A172 (cell line): ENCODE results near the gene ISCA1. TPM values are rescaled to one million over a fixed set of nuclear protein-coding genes. Genes with fewer than 3 reads are reported as not detected.
A peak's percentile ranks its signal among the peaks of the same experiment; 100 is the strongest.

Experiments used
- DNase-seq: peaks from one replicate; pipeline ENCODE4 v3.0.0-alpha.2; 2015; ENCODE audit warnings: low spot score
- total RNA-seq: library from RNA; depleted of rRNA; stranded (reverse); fragments of >200 nt; shearing (Covaris generic); gene quantifications from 2 replicates; pipeline ENCODE4 v1.2.3, GENCODE V29; 2014

The ISCA1 gene
- total RNA-seq, 1 experiment from 2014 or later: 58.1 TPM

GRCh38 chr9:86285261-86285660 is 2.9 kb upstream of the ISCA1 start:
- DNase-seq: no peak

- DNase-seq: peak; percentile 91
These were observed 719 bp upstream of the ISCA1 start for GRCh38 chr9:86282979-86283535.

GRCh38 chr9:86281593-86282076 is 703 bp downstream of the ISCA1 start:
- DNase-seq: no peak

- no peak for DNase-seq
These were observed 1.8 kb downstream of the ISCA1 start for GRCh38 chr9:86280580-86280979.

- no peak for DNase-seq
These were observed 2.5 kb downstream of the ISCA1 start for GRCh38 chr9:86279839-86280238.

GRCh38 chr9:86277072-86277471 is 5.3 kb downstream of the ISCA1 start:
- DNase-seq: no peak

GRCh38 chr9:86275962-86276361 is 6.4 kb downstream of the ISCA1 start:
- no peak for DNase-seq

- DNase-seq: no peak
These were observed 7.3 kb downstream of the ISCA1 start for GRCh38 chr9:86274821-86275643.

- DNase-seq: no peak
These were observed 10.1 kb downstream of the ISCA1 start for GRCh38 chr9:86272221-86272620.

GRCh38 chr9:86263876-86264275 is 18.5 kb downstream of the ISCA1 start:
- DNase-seq: no peak

GRCh38 chr9:86262492-86262891 is 19.8 kb downstream of the ISCA1 start:
- DNase-seq: no peak

- DNase-seq: no peak
These were observed 22.8 kb downstream of the ISCA1 start, which contains the start of gene C9orf153 for GRCh38 chr9:86259557-86259956. Gene C9orf153 (minus strand): TSS chr9:86259657. CDS start chr9:86229603, 30,054 bp downstream.

GRCh38 chr9:86257391-86257790 is 24.9 kb downstream of the ISCA1 start:
- DNase-seq: no peak

GRCh38 chr9:86256653-86257052 is 25.7 kb downstream of the ISCA1 start:
- no peak for DNase-seq

- DNase-seq: no peak
These were observed 28.8 kb downstream of the ISCA1 start for GRCh38 chr9:86253577-86253976.

GRCh38 chr9:86252870-86253269 is 29.5 kb downstream of the ISCA1 start:
- DNase-seq: no peak

GRCh38 chr9:86250123-86250522 is 32.2 kb downstream of the ISCA1 start:
- no peak for DNase-seq

GRCh38 chr9:86248746-86249145 is 33.6 kb downstream of the ISCA1 start:
- no peak for DNase-seq

- no peak for DNase-seq
These were observed 35.6 kb downstream of the ISCA1 start for GRCh38 chr9:86246752-86247161.

- DNase-seq: no peak
These were observed 40.3 kb downstream of the ISCA1 start for GRCh38 chr9:86242071-86242470.

GRCh38 chr9:86241216-86241615 is 41.1 kb downstream of the ISCA1 start:
- no peak for DNase-seq

GRCh38 chr9:86238861-86239770 is 43.2 kb downstream of the ISCA1 start:
- no peak for DNase-seq
